Activated CD4-positive, alpha-beta memory T cell treated with anti-CD3 and anti-CD28 coated beads, Interleukin-2, amount 10 ng/mL, durations not matched to agents 7 days and 5 days (primary cell): ENCODE results near the gene LENG8. TPM values are rescaled to one million over a fixed set of nuclear protein-coding genes. Genes with fewer than 3 reads are reported as not detected.
"Not testable (repeated sequence)": the region's sequence is repeated elsewhere in the genome, so short reads cannot be mapped to it uniquely, and the experiment has no call there.

Experiments
- CTCF ChIA-PET: fragments of 350-600 bp; sonication (Branson Sonifier 250); formaldehyde crosslinking; loops from one replicate; lab custom pipeline; 2021; ENCODE audit warnings: antibody characterized with exemption, inconsistent platforms; lab: Charles Lee
- POLR2A ChIA-PET: fragments of 350-600 bp; sonication (Branson Sonifier 250); formaldehyde crosslinking; loops from one replicate; lab custom pipeline; 2021; ENCODE audit warnings: antibody characterized with exemption; lab: Charles Lee
- DNase-seq: peaks from one replicate; pipeline ENCODE4 v3.0.0-alpha.2; 2020
- H3K27ac Mint-ChIP-seq: one replicate; pipeline ENCODE4 v1.8.0; 2021; ENCODE audit warnings: mild to moderate bottlenecking, mixed read lengths
- H3K27me3 Mint-ChIP-seq: one replicate; pipeline ENCODE4 v1.8.0; 2021; ENCODE audit warnings: mixed read lengths
- H3K36me3 Mint-ChIP-seq: one replicate; pipeline ENCODE4 v1.8.0; 2021; ENCODE audit warnings: low read depth, mixed read lengths
- H3K4me1 Mint-ChIP-seq: one replicate; pipeline ENCODE4 v1.8.0; 2021; ENCODE audit warnings: mixed read lengths
- H3K4me3 Mint-ChIP-seq: one replicate; pipeline ENCODE4 v1.8.0; 2021; ENCODE audit warnings: mild to moderate bottlenecking, mixed read lengths
- H3K9me3 Mint-ChIP-seq: one replicate; pipeline ENCODE4 v1.8.0; 2021; ENCODE audit warnings: mixed read lengths
- total RNA-seq, 2 experiments: library from RNA; stranded (reverse); gene quantifications; one replicate each; pipeline ENCODE4 v1.2.3, GENCODE V29; 2021

Gene LENG8
- total RNA-seq, 2 experiments from 2014 or later, result 231 to 233 TPM

DNA sequence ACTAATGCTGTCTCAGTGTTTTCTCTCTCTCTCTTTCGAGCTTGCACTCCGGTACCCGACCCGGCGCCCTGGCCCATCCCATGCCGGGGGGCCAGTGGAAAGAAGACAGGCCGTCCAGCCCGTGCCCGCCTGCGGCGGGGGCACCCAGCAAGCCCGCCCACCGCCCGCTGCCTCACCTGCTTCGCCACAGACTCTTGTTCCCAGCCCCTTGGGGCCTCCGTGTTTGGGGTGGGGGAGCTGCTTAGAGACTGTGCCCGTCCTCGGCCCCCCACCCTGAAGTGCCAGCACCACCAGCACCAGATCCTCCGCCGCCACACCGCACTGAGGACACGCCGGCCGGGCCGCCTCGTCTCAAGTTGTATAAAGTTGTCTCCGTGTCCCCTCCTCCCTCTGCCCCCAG lies 12.2 kb downstream of the LENG8 start:
- DNase-seq, result no peak
- no peak overlapping the region for H3K27ac Mint-ChIP-seq
- H3K27me3 Mint-ChIP-seq, result peaks cover 7% of the 10 kb centered on the region
- ChIA-PET POLR2A (interaction anchor here (1.7 to 3.4 kb wide), 2 partner anchors 8 to 12 kb away, joined by 7 to 66 read pairs; partner anchors contain the start of gene LENG8), CTCF (no interaction called here)
- H3K36me3 Mint-ChIP-seq, result peaks cover 44% of the 10 kb centered on the region
- H3K4me1 Mint-ChIP-seq, result peaks cover 46% of the 10 kb centered on the region
- H3K4me3 Mint-ChIP-seq, result peak overlapping the region; percentile 21
- no peaks in the 10 kb centered on the region for H3K9me3 Mint-ChIP-seq

DNA sequence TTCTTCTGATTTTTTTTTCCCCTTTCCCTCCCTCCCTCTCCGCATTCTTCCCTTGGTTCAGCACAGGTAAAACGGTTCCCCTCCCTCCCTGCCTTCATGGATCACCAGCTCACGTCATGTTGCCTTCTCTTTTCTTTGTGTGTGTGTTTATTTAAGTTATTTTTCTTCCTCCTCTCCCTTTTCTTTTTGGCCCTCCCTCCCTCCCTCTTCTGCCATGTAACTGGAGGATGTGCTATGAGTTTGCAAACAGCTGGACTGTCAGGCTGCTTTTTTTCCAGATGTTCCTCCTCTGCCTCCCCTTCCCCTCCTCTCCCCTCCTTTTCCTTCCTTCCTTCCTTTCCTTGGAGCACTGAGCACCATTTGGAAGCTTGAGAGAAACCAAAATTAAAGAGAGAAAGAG lies 12.6 kb downstream of the LENG8 start:
- Mint-ChIP-seq H3K27me3 (peaks cover 10% of the 10 kb centered on the region), H3K36me3 (peaks cover 41% of the 10 kb centered on the region), H3K9me3 (no peaks in the 10 kb centered on the region), H3K4me1 (peaks cover 49% of the 10 kb centered on the region), H3K27ac (peak overlapping the region; percentile 78), H3K4me3 (peak overlapping the region; percentile 69)
- ChIA-PET CTCF (interaction anchor here (0.6 kb wide), 1 partner anchor 63 kb away, joined by 3 read pairs; no protein-coding TSS in a partner anchor), POLR2A (interaction anchor here (1.7 to 3.4 kb wide), 2 partner anchors 8 to 12 kb away, joined by 7 to 66 read pairs; partner anchors contain the start of gene LENG8)
- DNase-seq, result no peak

DNA sequence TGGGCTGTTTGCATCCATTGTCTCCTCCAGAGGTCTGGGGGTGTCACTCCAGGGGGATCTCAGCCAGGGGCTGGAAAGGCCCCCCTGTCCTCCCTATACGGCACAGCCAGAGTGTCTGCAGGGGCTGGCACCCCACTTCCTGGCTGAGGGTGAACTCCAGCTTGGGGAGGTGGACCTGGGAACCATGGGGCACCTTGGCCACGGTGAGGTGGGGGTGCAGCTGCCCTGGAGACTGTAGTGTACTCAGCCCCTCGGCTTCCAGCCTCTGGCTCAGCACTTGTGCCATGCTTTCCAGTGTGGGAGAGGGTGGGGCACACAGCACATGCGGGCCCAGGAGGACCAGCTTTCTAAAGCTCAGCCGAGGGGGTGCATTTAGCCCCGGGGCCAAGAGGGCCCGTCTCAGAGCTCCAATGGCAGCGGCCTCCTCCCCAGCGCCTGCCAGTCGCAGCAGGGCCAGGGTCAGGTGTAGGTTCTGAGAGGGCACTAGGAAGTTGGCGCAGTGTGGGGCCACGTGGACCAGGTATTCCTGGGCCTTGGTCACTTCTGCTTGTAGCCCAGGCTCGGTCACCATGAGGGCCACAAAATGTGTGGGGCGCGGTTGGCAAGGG lies 13.2 kb downstream of the LENG8 start:
- Mint-ChIP-seq H3K27me3 (peaks cover 11% of the 10 kb centered on the region), H3K4me1 (peaks cover 49% of the 10 kb centered on the region), H3K4me3 (peak overlapping the region; percentile 69), H3K27ac (peak overlapping the region; percentile 78), H3K36me3 (peaks cover 41% of the 10 kb centered on the region), H3K9me3 (no peaks in the 10 kb centered on the region)
- ChIA-PET POLR2A (interaction anchor here (1.7 to 3.4 kb wide), 2 partner anchors 8 to 13 kb away, joined by 7 to 66 read pairs; partner anchors contain the start of gene LENG8), CTCF (interaction anchor here (0.6 kb wide), 1 partner anchor 63 kb away, joined by 3 read pairs; no protein-coding TSS in a partner anchor)
- no peak for DNase-seq

DNA sequence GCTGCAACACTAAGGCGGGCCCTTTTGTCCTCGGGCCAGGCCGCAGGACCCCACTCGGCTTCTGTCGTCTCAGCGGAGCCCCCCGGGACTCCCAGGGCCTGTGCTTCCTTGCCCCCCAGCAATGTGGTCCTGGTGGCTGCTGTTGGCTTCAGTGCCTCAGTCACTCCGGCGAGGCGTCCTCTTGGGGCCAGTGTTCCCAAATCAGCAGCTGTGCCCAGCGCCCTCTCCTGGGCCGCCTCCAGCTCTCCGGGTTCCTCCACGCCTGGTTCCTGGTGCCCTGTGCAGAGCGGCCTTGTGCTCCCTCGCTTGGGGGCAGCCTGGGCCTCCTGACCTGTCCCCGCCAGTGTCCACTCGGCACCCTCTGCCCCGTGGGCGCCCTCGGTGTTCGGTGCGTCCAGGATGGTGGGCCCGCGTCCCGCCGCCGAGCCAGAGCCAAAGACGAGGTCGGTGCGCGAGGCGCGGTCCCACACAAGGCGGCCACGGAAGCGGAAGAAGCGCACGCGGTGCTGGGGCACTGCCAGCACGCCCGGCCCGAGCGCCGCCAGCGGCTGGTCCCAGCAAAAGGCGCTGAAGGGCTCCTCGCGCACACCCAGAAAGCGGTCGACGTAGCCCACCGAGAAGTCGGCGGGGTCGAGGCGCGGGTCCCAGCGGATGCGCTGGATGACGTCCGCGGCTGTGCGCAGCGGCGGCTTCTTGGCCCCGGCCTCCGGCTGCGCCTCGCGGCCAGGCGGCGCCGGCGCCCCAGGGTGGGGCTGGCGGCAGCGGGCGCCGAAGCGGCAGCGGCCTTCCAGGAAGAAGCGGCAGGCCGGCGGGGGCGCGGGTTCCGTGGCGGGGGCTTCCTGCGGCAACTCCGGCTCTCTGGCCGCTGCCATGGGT lies 13.9 kb downstream of the LENG8 start:
- POLR2A ChIA-PET, result interaction anchor here (0.9 to 3.4 kb wide), 7 partner anchors 9 to 793 kb away, joined by 3 to 66 read pairs (median 5); partner anchors contain the start of genes CNOT3, LENG8 and RPS9
- peaks cover 49% of the 10 kb centered on the region for H3K4me1 Mint-ChIP-seq
- peaks cover 11% of the 10 kb centered on the region for H3K27me3 Mint-ChIP-seq
- no peaks in the 10 kb centered on the region for H3K9me3 Mint-ChIP-seq
- CTCF ChIA-PET, result interaction anchor here (1.0 kb wide), 1 partner anchor 14 kb away, joined by 11 read pairs; the partner anchor contains the start of gene LENG8
- H3K4me3 Mint-ChIP-seq, result peak overlapping the region; percentile 83
- H3K36me3 Mint-ChIP-seq, result peaks cover 36% of the 10 kb centered on the region
- peak overlapping the region; percentile 78 for H3K27ac Mint-ChIP-seq
- DNase-seq, result peak; percentile 77

DNA sequence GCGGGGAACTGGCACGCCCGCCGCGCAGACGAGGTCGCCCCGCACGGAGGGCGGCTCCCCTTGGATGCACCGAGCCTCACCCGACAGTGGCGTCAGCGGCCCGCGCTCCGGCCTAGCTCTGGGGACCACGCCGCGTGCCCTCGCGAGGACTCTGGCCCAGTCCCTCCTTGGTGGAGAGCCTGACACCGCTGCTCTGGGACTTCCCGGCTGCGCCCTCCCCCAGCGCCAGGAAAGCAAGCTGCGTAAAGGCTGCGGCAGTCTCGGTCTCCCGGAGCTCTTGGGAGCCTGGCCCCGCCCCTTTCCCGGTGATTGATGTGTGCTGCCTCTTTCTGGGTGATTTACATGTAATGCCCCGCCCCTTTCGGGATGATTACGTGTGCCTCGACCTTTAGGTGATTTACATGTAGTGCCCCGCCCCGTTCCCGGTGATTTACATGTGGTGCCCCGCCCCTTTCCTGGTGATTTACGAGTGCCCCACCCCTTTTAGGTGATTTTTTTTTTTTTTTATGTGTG lies 14.6 kb downstream of the LENG8 start, which contains the start of gene LENG9:
Gene LENG9, minus strand, starts transcription at position 248 of the 513 bp plus-strand sequence. CDS start 252 bp downstream, outside the sequence.
- H3K4me3 Mint-ChIP-seq, result peak within 1 kb of the TSS; percentile 83
- no peaks in the 10 kb centered on the region for H3K9me3 Mint-ChIP-seq
- peaks cover 44% of the 10 kb centered on the region for H3K4me1 Mint-ChIP-seq
- peak; percentile 98 for DNase-seq
- peaks cover 29% of the 10 kb centered on the region for H3K36me3 Mint-ChIP-seq
- H3K27me3 Mint-ChIP-seq, result peaks cover 17% of the 10 kb centered on the region
- ChIA-PET CTCF (interaction anchor here (1.0 kb wide), 1 partner anchor 14 kb away, joined by 11 read pairs; the partner anchor contains the start of gene LENG8), POLR2A (interaction anchor here (0.9 to 3.4 kb wide), 6 partner anchors 9 to 793 kb away, joined by 3 to 66 read pairs (median 5); partner anchors contain the start of genes CNOT3, LENG8 and RPS9)
- peak within 1 kb of the TSS; percentile 95 for H3K27ac Mint-ChIP-seq

DNA sequence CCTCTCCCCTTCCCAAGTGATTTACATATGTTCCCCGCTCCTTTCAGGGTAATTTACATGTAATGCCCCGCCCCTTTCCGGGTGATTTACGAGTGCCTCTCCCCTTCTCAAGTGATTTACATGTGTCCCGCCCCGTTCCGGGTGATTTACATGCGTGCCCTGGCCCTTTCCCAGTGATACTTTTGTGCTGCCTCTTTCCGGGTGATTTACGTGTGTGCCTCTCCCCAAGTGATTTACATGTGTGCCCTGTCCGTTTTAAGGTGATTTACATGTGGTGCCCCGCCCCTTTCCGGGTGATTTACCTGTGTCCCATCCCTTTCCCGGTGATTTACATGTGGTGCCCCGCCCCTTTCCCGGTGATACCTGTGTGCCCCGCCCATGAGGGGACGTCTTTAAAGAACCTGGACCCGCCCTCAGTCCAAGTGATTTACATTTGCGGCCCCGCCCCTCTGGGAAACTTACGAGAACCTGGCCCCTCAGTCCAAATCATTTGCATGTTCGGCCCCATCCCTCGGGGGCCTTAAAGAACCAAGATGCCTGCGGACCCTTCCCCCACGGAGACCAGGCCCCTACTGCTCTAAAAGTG lies 15.1 kb downstream of the LENG8 start:
- H3K4me1 Mint-ChIP-seq, result peaks cover 38% of the 10 kb centered on the region

DNA sequence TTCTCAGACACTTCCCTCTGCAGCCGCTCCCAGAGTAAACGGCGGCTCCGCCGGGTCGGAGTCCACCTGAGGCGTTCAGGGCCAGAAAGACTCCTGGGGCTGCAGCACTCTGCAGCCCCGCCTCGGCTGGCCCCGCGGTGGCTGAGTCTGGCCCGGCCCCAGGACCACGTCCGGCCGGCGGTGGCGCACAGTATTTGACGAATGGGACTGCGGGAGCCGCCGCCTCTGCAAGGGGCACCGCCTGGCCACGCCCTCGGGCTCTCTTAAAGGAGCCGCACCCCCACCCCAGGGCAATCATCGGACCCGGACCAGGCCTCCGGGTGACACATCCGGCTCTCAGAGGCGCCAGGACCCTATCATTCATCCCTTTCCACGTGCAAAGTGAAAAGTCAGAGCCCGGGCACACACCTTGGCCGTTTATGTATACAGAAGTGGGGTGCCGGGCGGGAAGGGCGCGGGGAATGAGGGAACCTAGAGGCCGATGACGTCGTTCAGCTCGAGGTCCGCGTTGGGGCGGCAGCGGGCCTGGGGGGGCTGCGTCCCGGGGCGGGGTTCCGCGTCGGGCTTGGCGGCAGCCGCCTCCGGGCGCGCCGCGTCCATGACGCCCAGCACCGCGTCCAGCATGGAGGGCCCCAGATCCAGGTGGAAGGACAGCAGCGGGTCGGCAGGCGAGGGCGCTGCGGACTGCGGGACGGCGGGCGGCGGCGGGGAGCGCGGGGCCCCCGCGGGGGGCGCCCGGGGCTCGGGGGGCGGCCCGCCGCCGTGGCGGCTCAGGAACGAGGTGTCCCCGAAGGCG lies 15.8 kb downstream of the LENG8 start:
- peaks cover 17% of the 10 kb centered on the region for H3K36me3 Mint-ChIP-seq
- H3K27me3 Mint-ChIP-seq, result peaks cover 29% of the 10 kb centered on the region
- H3K27ac Mint-ChIP-seq, result peak overlapping the region; percentile 95
- H3K4me3 Mint-ChIP-seq, result peak overlapping the region; percentile 83
- DNase-seq, result peak; percentile 89
- ChIA-PET CTCF (no interaction called here), POLR2A (interaction anchor here (2.0 kb wide), 1 partner anchor 16 kb away, joined by 12 read pairs; the partner anchor contains the start of gene LENG8)
- no peaks in the 10 kb centered on the region for H3K9me3 Mint-ChIP-seq
- H3K4me1 Mint-ChIP-seq, result peaks cover 34% of the 10 kb centered on the region

More for the DNA sequence above, 15.1 kb downstream of the LENG8 start:
- peaks cover 22% of the 10 kb centered on the region for H3K27me3 Mint-ChIP-seq
- H3K27ac Mint-ChIP-seq, result peak overlapping the region; percentile 95
- POLR2A ChIA-PET, result interaction anchor here (0.9 to 3.4 kb wide), 7 partner anchors 10 to 792 kb away, joined by 3 to 66 read pairs (median 5); partner anchors contain the start of genes CNOT3, LENG8 and RPS9
- no peaks in the 10 kb centered on the region for H3K9me3 Mint-ChIP-seq
- peaks cover 23% of the 10 kb centered on the region for H3K36me3 Mint-ChIP-seq
- DNase-seq, result peak; percentile 95
- H3K4me3 Mint-ChIP-seq, result peak overlapping the region; percentile 83
- CTCF ChIA-PET, result interaction anchor here (1.0 kb wide), 1 partner anchor 15 kb away, joined by 11 read pairs; the partner anchor contains the start of gene LENG8

DNA sequence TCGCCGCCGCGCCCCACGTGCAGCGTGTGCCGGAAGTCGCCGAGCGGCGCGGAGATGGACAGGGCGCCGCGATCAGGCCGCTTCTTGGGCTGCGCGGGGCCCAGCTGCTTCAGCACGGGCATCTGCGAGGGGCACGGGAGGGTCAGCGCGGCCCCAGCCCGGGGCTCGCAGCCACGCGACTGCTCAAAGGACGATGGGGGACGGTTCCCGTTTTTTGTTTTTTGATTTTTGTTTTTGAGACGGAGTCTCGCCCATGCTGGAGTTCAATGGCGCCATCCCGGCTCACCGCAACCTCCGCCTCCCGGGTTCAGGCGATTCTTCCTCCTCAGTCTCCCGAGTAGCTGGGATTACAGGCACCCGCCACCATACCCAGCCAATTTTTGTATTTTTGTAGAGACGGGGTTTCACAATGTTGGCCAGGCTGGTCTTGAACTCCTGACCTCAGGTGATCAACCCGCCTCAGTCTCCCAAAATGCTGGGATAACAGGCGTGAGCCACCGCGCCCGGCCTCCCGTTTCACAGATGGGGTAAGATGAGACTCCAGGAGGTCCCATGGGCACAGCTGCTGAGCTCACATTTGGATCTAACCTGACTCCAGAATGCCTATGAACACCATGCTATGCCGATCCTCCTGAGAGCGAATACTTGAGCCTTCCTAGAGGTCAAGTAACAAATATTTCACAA lies 16.6 kb downstream of the LENG8 start:
- no peak for DNase-seq
- CTCF ChIA-PET, result no interaction called here
- peaks cover 15% of the 10 kb centered on the region for H3K36me3 Mint-ChIP-seq
- H3K4me1 Mint-ChIP-seq, result peaks cover 34% of the 10 kb centered on the region
- H3K4me3 Mint-ChIP-seq, result peak overlapping the region; percentile 48
- H3K27me3 Mint-ChIP-seq, result peaks cover 36% of the 10 kb centered on the region
- no peak overlapping the region for H3K27ac Mint-ChIP-seq
- H3K9me3 Mint-ChIP-seq, result no peaks in the 10 kb centered on the region
- POLR2A ChIA-PET, result interaction anchor here (2.0 kb wide), 1 partner anchor 17 kb away, joined by 12 read pairs; the partner anchor contains the start of gene LENG8

DNA sequence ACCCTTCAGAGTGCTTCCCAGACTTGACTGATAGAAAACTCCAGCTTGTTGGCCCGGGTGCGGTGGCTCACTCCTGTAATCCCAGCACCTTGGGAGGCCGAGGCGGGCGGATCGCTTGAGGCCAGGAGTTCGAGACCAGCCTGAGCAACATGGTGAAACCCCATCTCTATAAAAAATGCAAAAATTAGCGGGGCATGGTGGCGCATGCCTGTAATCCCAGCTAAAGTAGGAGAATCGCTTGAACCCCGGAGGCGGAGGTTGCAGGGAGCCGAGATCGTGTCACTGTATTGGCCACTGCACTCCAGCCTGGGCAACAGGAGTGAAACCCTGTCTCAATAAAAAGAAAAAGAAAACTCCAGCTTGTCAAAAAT lies 17.1 kb downstream of the LENG8 start:
- CTCF ChIA-PET, H3K9me3 Mint-ChIP-seq, H3K27ac Mint-ChIP-seq, DNase-seq: not testable (repeated sequence)
- Mint-ChIP-seq H3K4me3 (peak overlapping the region; percentile 48), H3K36me3 (peaks cover 10% of the 10 kb centered on the region), H3K4me1 (peaks cover 33% of the 10 kb centered on the region), H3K27me3 (peaks cover 40% of the 10 kb centered on the region)
- POLR2A ChIA-PET, result interaction anchor here (2.0 kb wide), 1 partner anchor 18 kb away, joined by 12 read pairs; the partner anchor contains the start of gene LENG8

DNA sequence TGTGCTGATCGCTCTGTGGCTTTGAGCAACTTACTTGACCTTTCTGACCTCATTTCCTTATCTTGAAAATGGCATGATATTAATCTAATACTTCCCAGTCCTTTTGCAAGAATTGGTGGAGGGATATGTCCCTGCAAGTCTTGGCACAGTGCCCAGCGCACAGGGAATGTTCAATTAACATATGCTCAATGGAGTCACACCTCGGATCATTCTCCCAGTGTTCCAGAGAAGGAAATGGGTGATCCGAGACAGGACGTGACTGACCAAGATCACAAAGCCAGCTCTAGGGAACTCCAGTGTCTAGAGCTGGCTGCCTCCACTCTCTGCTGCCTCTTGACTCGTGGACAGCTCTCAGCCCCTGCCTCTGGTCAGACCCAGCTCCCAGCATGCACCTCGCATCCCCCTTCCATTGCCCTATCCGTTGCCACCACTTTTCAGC lies 20.5 kb downstream of the LENG8 start:
- ChIA-PET CTCF (interaction anchor here (0.6 to 1.6 kb wide), 2 partner anchors 12 to 176 kb away, joined by 3 read pairs; no protein-coding TSS in a partner anchor), POLR2A (interaction anchor here (1.2 to 1.6 kb wide), 2 partner anchors 11 to 21 kb away, joined by 3 read pairs; partner anchors contain the start of gene LENG8)
- H3K9me3 Mint-ChIP-seq, result no peaks in the 10 kb centered on the region
- no peak overlapping the region for H3K4me3 Mint-ChIP-seq
- peaks cover 17% of the 10 kb centered on the region for H3K4me1 Mint-ChIP-seq
- H3K27me3 Mint-ChIP-seq, result peaks cover 49% of the 10 kb centered on the region
- H3K36me3 Mint-ChIP-seq, result no peaks in the 10 kb centered on the region
- H3K27ac Mint-ChIP-seq, result no peak overlapping the region
- no peak for DNase-seq
